SKM-1 treated with dmso at 0.1 percent for 144 hours (cell line): ENCODE results near the gene NIPBL.
"Not testable (repeated sequence)": the region's sequence is repeated elsewhere in the genome, so short reads cannot be mapped to it uniquely, and the experiment has no call there.

Experiments
- DNase-seq: peaks from one replicate; lab custom pipeline; 2025; ENCODE audit not compliant: unreplicated experiment; lab: John Stamatoyannopoulos, UW

Gene NIPBL

DNA sequence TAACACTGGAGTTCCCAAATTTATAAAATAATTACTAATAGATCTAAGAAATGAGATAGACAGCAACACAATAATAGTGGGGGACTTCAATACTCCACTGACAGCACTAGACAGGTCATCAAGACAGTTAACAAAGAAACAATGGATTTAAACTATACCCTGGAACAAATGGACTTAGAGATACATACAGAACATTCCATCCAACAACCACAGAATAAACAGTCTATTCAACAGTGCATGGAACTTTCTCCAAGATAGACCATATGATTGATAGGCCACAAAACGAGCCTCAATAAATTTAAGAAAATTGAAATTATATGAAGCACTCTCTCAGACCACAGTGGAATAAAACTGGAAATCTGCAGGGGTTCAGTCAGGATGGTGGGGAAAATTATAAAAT lies 209.5 kb downstream of the NIPBL start:
- not testable (repeated sequence) for DNase-seq

GRCh38 chr5:37086466-37087173 lies 210.1 kb downstream of the NIPBL start:
- DNase-seq, result no peak

GRCh38 chr5:37088009-37088408 lies 211.4 kb downstream of the NIPBL start:
- DNase-seq, result no peak

DNA sequence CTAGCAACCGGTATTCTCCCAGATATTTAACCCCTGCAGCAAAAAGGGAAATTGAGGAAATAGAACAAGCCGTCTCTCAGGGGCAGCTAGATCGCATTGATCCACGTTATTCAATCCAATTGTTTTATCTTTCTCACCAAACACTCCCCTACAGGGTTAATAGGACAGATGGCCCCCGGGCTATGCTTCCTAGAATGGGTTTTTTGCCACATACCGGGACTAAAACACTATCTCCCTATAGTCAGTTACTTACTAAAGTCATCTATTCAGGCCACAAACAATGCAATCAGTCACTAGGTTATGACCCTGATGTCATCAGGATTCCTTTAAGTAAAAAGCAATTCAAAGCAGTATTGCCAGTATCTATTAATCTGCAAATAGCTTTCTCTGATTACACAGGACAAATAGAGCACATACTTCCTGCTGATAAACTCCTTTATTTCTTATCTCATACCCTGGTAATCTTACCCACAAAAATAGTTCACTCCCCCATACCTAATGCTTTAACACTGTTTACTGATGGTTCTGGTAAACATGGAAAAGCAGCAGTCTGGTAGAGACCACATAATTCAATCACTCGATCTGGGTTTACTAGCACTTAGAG lies 213.7 kb downstream of the NIPBL start:
- DNase-seq, result no peak

DNA sequence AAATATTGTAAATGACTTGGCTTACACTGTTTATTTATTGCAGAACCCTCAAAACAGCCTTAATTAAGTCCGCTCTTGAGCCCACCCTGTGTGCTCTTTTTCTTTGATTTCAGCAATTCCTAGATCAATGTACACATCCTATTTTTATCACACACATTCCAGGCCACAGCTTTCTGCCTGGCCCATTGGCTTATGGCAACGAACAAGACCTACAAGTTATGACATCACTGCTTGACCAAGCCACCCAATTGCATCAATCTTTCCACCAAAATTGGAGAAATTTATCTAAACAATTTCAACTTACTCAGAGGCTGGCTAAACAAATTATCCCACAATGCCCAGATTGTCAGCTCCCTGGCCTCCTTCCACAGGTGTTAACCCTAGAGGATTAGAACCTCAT lies 214.2 kb downstream of the NIPBL start:
- no peak for DNase-seq

GRCh38 chr5:37093795-37094194 lies 217.2 kb downstream of the NIPBL start:
- not testable (repeated sequence) for DNase-seq

DNA sequence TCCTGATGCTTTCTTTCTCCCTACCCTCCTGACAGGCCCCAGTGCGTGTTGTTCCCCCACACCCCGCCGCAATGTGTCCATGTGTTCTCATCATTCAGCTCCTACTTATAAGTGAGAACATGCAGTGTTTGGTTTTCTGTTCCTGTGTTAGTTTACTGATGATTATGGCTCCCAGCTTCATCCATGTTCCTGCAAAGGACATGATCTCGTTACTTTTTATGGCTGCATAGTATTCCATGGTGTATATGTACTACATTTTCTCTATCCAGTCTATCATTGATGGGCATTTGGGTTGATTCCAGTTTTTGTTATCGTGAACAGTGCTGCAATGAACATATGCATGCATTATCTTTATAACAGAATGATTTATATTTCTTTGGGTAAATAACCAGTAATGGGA lies 222.7 kb downstream of the NIPBL start:
- DNase-seq, result not testable (repeated sequence)

DNA sequence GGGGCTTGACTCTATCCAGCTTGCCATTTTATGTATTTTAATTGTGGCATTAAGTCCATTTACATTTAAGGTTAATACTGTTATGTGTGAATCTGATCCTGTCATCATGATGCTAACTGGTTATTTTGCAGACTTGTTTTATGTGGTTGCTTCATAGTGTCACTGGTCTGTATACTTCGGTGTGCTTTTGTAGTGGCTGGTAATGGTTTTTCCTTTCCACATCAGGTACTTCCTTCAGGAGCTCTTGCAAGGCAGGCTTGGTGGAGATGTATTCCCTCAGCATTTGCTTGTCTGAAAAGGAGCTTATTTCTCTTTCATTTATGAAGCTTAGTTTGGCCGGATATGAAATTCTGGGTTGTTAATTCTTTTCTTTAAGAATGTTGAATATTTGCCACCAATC lies 226.7 kb downstream of the NIPBL start:
- no peak for DNase-seq

DNA sequence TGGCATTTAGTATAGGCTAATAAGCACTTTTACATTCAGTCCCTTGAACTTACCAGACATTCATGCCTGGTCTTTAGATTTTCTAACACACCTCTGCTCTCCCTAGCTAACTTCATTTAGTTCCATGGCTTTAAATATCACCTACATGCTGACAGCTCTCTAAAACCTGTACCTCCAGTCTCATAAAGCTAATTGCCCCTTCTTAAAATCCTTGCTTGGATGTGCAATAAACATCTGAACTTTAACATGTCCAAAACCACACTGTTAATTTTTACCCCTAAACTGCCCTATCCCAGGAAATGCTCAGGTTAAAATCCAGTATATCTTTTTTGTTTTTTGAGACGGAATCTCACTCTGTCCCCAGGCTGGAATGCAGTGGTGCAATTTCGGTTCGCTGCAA lies 232.8 kb downstream of the NIPBL start:
- no peak for DNase-seq

DNA sequence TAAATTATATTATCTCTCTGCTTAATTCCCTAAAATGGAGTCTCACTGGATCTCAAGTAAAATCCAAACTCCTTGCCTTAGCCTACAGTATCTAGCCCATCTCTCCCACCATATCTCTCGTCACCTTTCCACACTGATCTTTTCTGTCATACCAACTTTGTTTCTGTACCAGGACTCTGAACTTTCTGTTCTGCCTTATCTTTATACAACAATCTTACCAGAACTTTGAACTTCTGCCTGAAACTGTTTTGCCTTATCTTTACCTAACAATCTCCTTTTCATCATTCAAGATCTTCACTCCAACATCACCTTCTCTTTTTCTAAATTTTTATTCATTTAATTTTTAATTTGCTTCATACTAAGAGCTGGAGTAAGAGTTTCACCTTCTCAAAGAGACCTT lies 233.6 kb downstream of the NIPBL start:
- DNase-seq, result no peak

- peak; percentile 38 for DNase-seq
These were observed 235.1 kb downstream of the NIPBL start for GRCh38 chr5:37111426-37112382.

- no peak for DNase-seq
These were observed 235.9 kb downstream of the NIPBL start for GRCh38 chr5:37112383-37112991.
